Measurements from ENCODE around the gene COL15A1. TPM values are rescaled to one million over a fixed set of nuclear protein-coding genes. Genes with fewer than 3 reads are reported as not detected.

The COL15A1 gene
- total RNA-seq, 1 experiment from 2014 or later: 0.10 TPM

- DNase-seq (ENCODE audit: low read depth, low spot score) (no peak), ATAC-seq (no peak)
- Histone ChIP-seq H3K9me3 (ENCODE audit: control insufficient read depth, insufficient read depth, low read depth, low read length) (no peaks in the 10 kb centered on the region), H3K36me3 (ENCODE audit: control insufficient read depth, insufficient read depth, low read length) (no peaks in the 10 kb centered on the region), H3K27ac (ENCODE audit: low read length) (no peak overlapping the region), H3K27me3 (ENCODE audit: control insufficient read depth, insufficient read depth, low read length) (no peaks in the 10 kb centered on the region), H3K4me3 (ENCODE audit: low read depth in 2 of 2, low read length in 2 of 2) (no peak overlapping the region), H3K4me1 (ENCODE audit: control insufficient read depth, insufficient read depth, low read length) (no peaks in the 10 kb centered on the region)
- intact Hi-C loops (cut with micrococcal nuclease; ENCODE audit: unreplicated experiment): no loop called here
- POLR2A ChIA-PET: no interaction called here
- in situ Hi-C loops (cut with HindIII; ENCODE audit: low pct_unique_long_range_greater_than_20kb, low sequenced_read_pairs): no loop called here
- CTCF ChIA-PET: no interaction called here
- TF ChIP-seq REST (IDR thresholded peaks at IDR 0.05; ENCODE audit: insufficient read depth in 1 of 2, low read depth in 2 of 2, low read length in 1 of 2) (no peak), TCF7L2 (IDR thresholded peaks at IDR 0.05; ENCODE audit: low read depth, low read length) (no peak), SIN3A (IDR thresholded peaks at IDR 0.05; ENCODE audit: borderline replicate concordance, insufficient read depth, low read depth, low read length) (no peak), POLR2AphosphoS5 (IDR thresholded peaks at IDR 0.05; ENCODE audit: low read depth, low read length) (no peak)
- TF ChIP-seq, protein P1, sequence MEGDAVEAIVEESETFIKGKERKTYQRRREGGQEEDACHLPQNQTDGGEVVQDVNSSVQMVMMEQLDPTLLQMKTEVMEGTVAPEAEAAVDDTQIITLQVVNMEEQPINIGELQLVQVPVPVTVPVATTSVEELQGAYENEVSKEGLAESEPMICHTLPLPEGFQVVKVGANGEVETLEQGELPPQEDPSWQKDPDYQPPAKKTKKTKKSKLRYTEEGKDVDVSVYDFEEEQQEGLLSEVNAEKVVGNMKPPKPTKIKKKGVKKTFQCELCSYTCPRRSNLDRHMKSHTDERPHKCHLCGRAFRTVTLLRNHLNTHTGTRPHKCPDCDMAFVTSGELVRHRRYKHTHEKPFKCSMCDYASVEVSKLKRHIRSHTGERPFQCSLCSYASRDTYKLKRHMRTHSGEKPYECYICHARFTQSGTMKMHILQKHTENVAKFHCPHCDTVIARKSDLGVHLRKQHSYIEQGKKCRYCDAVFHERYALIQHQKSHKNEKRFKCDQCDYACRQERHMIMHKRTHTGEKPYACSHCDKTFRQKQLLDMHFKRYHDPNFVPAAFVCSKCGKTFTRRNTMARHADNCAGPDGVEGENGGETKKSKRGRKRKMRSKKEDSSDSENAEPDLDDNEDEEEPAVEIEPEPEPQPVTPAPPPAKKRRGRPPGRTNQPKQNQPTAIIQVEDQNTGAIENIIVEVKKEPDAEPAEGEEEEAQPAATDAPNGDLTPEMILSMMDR (IDR thresholded peaks at IDR 0.05): no peak
- no TSS peak for BruUV-seq (replicated peaks)
These were observed 46.6 kb downstream of the COL15A1 start for GRCh38 chr9:98990181-98990870.

- Histone ChIP-seq H3K36me3 (ENCODE audit: control insufficient read depth, insufficient read depth, low read length) (no peaks in the 10 kb centered on the region), H3K4me1 (ENCODE audit: control insufficient read depth, insufficient read depth, low read length) (no peaks in the 10 kb centered on the region), H3K27ac (ENCODE audit: low read length) (no peak overlapping the region), H3K27me3 (ENCODE audit: control insufficient read depth, insufficient read depth, low read length) (no peaks in the 10 kb centered on the region), H3K9me3 (ENCODE audit: control insufficient read depth, insufficient read depth, low read depth, low read length) (no peaks in the 10 kb centered on the region), H3K4me3 (ENCODE audit: low read depth in 2 of 2, low read length in 2 of 2) (no peak overlapping the region)
- DNase-seq (ENCODE audit: low read depth, low spot score): no peak
- TF ChIP-seq TCF7L2 (IDR thresholded peaks at IDR 0.05; ENCODE audit: low read depth, low read length): no peak
- TF ChIP-seq POLR2AphosphoS5 (IDR thresholded peaks at IDR 0.05; ENCODE audit: low read depth, low read length): no peak
- no peak for TF ChIP-seq REST (IDR thresholded peaks at IDR 0.05; ENCODE audit: insufficient read depth in 1 of 2, low read depth in 2 of 2, low read length in 1 of 2)
- TF ChIP-seq, protein P1 (IDR thresholded peaks at IDR 0.05): no peak
- no peak for TF ChIP-seq SIN3A (IDR thresholded peaks at IDR 0.05; ENCODE audit: borderline replicate concordance, insufficient read depth, low read depth, low read length)
- POLR2A ChIA-PET: no interaction called here
- BruUV-seq (replicated peaks): no TSS peak
- no peak for ATAC-seq
- intact Hi-C loops (cut with micrococcal nuclease; ENCODE audit: unreplicated experiment) (no loop called here), in situ Hi-C loops (cut with HindIII; ENCODE audit: low pct_unique_long_range_greater_than_20kb, low sequenced_read_pairs) (no loop called here)
- CTCF ChIA-PET: no interaction called here
These were observed 48.6 kb downstream of the COL15A1 start for GRCh38 chr9:98992107-98992884.

Measured in Panc1 (cell line).